Measurements from ENCODE around the gene GPR143. TPM values are rescaled to one million over a fixed set of nuclear protein-coding genes. Genes with fewer than 3 reads are reported as not detected.
A peak's percentile ranks its signal among the peaks of the same experiment; 100 is the strongest.

Gene GPR143
- total and polyA plus RNA-seq, 9 of the 15 experiments (the other 6 are each of a cell fraction or from before 2014, with no cell fraction given): not detected

- Histone ChIP-seq H3K9me1 (ENCODE audit: control insufficient read depth, insufficient read depth, low read length) (no peaks in the 10 kb centered on the region), H3K4me2 (ENCODE audit: insufficient read depth, low read length) (no peak overlapping the region), H3K9me3 (replicated peaks; ENCODE audit: control insufficient read depth, insufficient read depth, low read depth, low read length) (no peaks in the 10 kb centered on the region), H4K20me1 (replicated peaks; ENCODE audit: control insufficient read depth, insufficient read depth, low read length) (no peaks in the 10 kb centered on the region), H3K4me1 (replicated peaks in 1 of 2; ENCODE audit: control insufficient read depth in 2 of 2, insufficient read depth in 2 of 2, low read length in 2 of 2) (no peaks in the 10 kb centered on the region), H3K79me2 (ENCODE audit: control insufficient read depth, insufficient read depth, low read length) (no peaks in the 10 kb centered on the region), H3K9ac (ENCODE audit: insufficient read depth in 1 of 2, low read depth in 2 of 2, low read length in 2 of 2) (no peak overlapping the region), H3K27ac (ENCODE audit: extremely low read depth, low read depth, low read length) (no peak overlapping the region), H3K27me3 (ENCODE audit: control insufficient read depth in 2 of 2, insufficient read depth in 2 of 2, low read length in 2 of 2) (no peaks in the 10 kb centered on the region), H2AFZ (ENCODE audit: low read depth, low read length) (no peak overlapping the region), H3K36me3 (ENCODE audit: control insufficient read depth, insufficient read depth, low read length) (peaks cover 51% of the 10 kb centered on the region; the same call in 2 of the 3 replicates), H3K4me3 (no peak overlapping the region)
- TF ChIP-seq COPS2 (conservative IDR thresholded peaks at IDR 0.05): no peak
- TF ChIP-seq ZBTB17 (CRISPR knock-in tag; IDR thresholded peaks at IDR 0.05): no peak
- TF ChIP-seq RBM22 (IDR thresholded peaks at IDR 0.05; ENCODE audit: low read depth, low read length, poor library complexity, severe bottlenecking): peak; percentile 51
- 0 out of 2 replicates have a peak, but pooled peaks have one; percentile 22 for TF ChIP-seq POLR2G (IDR thresholded peaks at IDR 0.05; ENCODE audit: low read depth, low read length)
- no peak for TF ChIP-seq ZNF197 (CRISPR knock-in tag; IDR thresholded peaks at IDR 0.05; ENCODE audit: low read depth)
- TF ChIP-seq ZNF764 (CRISPR knock-in tag; IDR thresholded peaks at IDR 0.05; ENCODE audit: low read depth): no peak
- no peak for TF ChIP-seq FOXJ3 (CRISPR knock-in tag; IDR thresholded peaks at IDR 0.05)
- TF ChIP-seq MBD2 (IDR thresholded peaks at IDR 0.05; ENCODE audit: borderline replicate concordance, low read depth): no peak
- intact Hi-C loops (cut with micrococcal nuclease) (no loop called here), in situ Hi-C loops (cut with MboI) (no loop called here)
- CTCF ChIA-PET (ENCODE audit: low intra/inter-chr PET ratio): no interaction called here
- no peak for FAIRE-seq
- 98% methylated on average over 17 of the region's 24 CpGs for WGBS (ENCODE audit: insufficient coverage, low coverage, missing lambda C conversion rate)
- no peak for DNase-seq (ENCODE audit: extremely low read depth in 1 of 4, low spot score in 3 of 4)
- POLR2A ChIA-PET: no interaction called here
- ATAC-seq: no peak
- no TSS peak for BruUV-seq (replicated peaks)
These were observed 76.8 kb downstream of the GPR143 start for GRCh38 chrX:9688833-9689232.
